ENCODE results near the gene SH3BP2. TPM values are rescaled to one million over a fixed set of nuclear protein-coding genes. Genes with fewer than 3 reads are reported as not detected.

SH3BP2 gene
- polyA plus RNA-seq, 4 donors: 30.8 to 37.9 (median 34.7) TPM

DNA sequence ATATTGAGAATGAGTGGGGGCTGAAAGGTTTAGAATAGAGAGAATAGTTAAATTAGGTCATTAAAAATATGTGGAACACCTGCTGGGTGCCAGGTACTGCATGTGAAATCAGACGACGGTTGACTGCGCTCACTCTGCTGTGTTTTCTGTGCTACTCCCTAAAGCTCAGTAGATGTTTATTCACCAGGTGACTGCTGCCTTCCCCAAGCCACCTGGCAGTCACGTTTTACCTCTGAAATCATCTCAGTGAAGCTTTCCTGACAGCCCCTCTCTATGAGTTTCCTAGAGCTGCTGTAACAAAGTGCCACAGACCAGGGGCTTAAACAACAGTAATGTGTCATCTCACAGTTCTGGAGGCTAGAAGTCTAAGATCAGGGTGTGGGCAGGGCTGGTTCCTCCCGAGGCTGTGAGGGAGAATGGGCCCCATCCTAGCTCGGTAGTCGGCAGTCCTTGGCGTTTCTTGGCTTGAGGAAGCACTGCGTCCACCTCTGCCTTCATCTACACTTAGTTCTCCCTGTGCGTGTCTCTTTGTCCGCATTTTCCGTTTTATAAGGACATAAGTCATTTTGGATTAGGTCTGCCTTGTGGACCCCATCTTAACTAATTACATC, 76.1 kb downstream of the SH3BP2 start:
- no peak for DNase-seq (ENCODE audit: low read depth in 4 of 4, low spot score in 3 of 4)

- DNase-seq (ENCODE audit: low read depth in 4 of 4, low spot score in 3 of 4): no peak
Measured at GRCh38 chr4:2869659-2870058, 76.8 kb downstream of the SH3BP2 start.

GRCh38 chr4:2870082-2870481, 77.2 kb downstream of the SH3BP2 start:
- DNase-seq (ENCODE audit: low read depth in 4 of 4, low spot score in 3 of 4): no peak

- no peak for DNase-seq (ENCODE audit: low read depth in 4 of 4, low spot score in 3 of 4)
Measured at GRCh38 chr4:2871466-2871865, 78.6 kb downstream of the SH3BP2 start.

GRCh38 chr4:2871911-2872310, 79.0 kb downstream of the SH3BP2 start:
- DNase-seq (ENCODE audit: low read depth in 4 of 4, low spot score in 3 of 4): no peak

DNA sequence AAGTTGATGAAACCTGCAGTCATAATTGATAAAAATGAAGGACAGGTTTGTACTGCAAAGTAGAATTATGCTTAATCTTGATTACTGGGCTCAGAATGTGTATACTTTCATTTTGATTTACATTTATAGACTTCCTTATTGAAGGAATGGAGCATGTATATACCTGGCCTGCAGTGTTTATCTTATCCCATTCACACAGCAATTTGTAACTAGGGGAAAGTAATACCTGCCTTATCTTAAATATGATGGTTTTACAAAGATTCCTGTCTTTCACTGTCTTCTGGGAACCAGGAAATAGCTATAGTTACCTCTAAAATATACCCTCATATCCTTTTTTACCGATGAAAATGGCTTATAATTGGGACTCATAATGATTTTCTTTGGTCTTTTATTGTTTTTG, 80.4 kb downstream of the SH3BP2 start:
- DNase-seq (ENCODE audit: low read depth in 4 of 4, low spot score in 3 of 4): no peak

DNA sequence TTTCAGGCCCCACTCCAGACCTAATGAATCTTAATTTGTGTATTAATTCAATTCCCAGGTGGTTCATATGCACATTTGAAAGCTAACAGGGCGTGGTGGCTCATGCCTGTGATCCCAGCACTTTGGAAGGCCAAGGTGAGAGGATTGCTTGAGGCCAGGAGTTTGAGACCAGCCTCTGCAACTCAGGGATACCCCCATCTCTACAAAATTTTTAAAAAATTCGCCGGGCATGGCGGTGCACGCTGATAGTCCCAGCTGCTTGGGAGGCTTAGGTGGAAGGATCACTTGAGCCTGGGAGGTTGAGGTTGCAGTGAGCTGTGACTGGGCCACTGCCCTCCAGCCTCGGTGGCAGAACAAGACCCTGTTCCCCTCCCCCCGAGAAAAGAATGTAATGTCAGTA, 82.0 kb downstream of the SH3BP2 start:
- no peak for DNase-seq (ENCODE audit: low read depth in 4 of 4, low spot score in 3 of 4)

- DNase-seq (ENCODE audit: low read depth in 4 of 4, low spot score in 3 of 4): no peak
Measured at GRCh38 chr4:2875556-2875955, 82.7 kb downstream of the SH3BP2 start.

DNA sequence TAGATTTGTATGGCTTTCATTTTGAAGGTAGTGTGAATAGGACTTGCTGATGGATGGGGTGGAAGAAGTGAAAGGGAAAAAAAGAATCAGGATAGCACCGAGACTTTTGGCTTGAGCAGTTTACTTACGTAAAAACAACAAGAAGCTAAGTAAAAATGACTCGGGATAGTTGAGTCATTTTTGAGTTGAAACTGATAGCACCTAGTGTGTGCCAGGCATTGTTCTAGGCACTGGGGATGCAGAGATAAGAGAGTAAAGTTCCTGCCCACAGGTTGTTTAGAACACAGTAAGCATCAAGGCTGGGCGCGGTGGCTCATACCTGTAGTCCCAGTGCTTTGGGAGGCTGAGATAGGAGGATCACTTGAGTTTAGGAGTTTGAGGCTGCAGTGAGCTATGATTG, 85.5 kb downstream of the SH3BP2 start:
- DNase-seq (ENCODE audit: low read depth in 4 of 4, low spot score in 3 of 4): no peak

DNA sequence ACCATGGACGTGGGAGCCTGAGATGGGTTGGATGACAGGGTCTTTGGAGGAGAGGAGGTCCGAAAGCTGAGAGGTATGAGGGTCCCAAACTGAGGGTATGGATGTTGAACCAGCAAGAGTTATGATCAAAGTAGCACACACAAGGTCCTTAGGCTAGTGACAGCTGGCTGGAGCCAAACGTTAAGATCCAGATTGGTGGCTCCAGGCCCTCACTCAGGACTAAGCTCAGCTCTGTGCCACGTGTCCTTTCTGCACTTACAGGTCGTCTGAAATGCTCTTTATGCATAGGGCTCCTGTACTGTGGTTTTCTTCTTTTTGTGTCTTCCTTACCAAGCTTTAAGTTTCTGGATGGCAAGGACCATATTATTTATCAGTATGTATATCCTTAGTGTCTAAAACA, 86.1 kb downstream of the SH3BP2 start:
- DNase-seq (ENCODE audit: low read depth in 4 of 4, low spot score in 3 of 4): no peak

DNA sequence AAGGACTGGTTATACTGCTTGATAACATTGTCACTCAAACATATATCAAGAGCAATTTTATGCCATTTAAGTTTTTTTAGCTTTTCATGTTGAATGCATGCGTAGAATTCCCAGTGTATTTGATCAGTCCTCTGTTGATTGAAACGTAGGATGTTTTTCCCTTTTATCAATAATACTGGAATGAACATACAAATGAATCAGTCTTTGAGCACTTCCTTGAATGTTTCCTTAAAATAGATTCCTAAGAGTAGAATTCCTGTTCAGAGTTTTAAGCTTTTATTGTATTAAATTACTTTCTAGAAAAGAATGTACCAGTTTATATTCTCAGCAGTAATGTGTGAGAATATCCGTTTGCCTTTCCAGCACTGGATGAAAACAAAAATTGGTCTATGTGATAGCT, 88.5 kb downstream of the SH3BP2 start:
- no peak for DNase-seq (ENCODE audit: low read depth in 4 of 4, low spot score in 3 of 4)

DNA sequence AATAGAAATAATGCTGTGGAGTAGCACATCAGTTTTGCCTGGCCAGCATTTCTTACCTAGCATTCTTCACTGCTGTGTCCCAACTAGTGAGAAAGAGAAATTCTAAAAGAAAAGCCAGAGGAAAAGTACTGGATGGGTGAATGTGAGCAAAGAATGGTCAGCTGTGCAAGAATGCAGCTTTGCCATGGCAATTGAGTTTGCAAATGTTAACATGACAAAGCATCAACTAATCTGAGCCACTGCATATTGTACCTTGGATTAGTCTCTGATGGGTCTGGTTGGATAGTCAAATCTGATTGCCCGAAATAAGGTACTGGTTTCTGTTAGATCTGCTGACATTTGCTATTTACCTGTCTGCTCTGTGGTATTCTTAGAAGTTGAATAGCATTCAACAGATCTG, 89.5 kb downstream of the SH3BP2 start:
- no peak for DNase-seq (ENCODE audit: low read depth in 4 of 4, low spot score in 3 of 4)

- no peak for DNase-seq (ENCODE audit: low read depth in 4 of 4, low spot score in 3 of 4)
Measured at GRCh38 chr4:2886161-2886560, 93.3 kb downstream of the SH3BP2 start.

DNA sequence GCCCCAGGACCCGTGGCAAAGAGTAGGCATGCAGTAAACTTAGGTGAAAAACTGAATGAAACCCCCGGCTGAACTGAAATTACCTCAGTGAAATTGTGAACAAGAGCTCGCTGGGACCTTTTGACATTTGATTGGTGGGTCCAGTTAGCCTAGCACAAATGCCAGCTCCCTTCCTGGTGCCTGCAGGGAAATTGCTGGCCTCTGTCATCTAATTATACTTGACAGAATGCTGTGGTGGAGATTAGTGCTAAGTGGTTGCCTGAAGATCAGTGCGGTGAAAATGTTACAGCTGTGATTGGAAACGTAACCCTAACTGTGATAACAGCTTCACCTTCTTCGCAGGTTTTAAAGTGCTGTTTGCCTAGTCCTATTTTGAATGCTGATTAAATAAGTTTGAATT, 93.7 kb downstream of the SH3BP2 start:
- no peak for DNase-seq (ENCODE audit: low read depth in 4 of 4, low spot score in 3 of 4)

- DNase-seq (ENCODE audit: low read depth in 4 of 4, low spot score in 3 of 4): no peak
Measured at GRCh38 chr4:2887343-2887742, 94.5 kb downstream of the SH3BP2 start.

DNA sequence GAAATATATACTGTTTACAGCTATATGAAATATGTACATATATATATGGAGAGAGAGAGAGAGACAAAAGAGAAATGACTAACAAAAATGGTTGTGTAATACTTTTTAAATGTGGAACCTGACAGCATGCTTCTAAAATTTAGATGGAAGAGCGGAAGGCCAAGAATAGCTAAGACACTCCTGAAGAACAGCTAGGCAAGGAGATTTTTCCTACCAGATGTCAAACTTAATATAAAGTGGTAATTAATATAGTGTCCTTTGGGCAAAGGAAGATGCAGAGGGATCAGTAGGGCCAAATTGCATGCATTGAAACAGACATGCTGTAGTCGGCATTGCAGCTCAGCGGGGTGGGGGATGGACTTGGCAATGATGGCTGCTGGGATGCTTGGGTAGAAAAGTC, 96.0 kb downstream of the SH3BP2 start:
- DNase-seq (ENCODE audit: low read depth in 4 of 4, low spot score in 3 of 4): no peak

Other genes starting within 250 kb of the SH3BP2 start
- 10 to 100 TPM; 15.2 to 22.8 (median 17.8) TPM for gene TNIP2, start 36.7 kb upstream of the SH3BP2 start, polyA plus RNA-seq (ENCODE audit: insufficient read length in 4 of 4)
- 100 to 1,000 TPM; 245 to 259 (median 251) TPM for gene ADD1, start 50.8 kb downstream of the SH3BP2 start, polyA plus RNA-seq (ENCODE audit: insufficient read length in 4 of 4)
- gene NOP14, start 170.3 kb downstream of the SH3BP2 start, polyA plus RNA-seq (ENCODE audit: insufficient read length in 4 of 4): 10 to 100 TPM; 29.1 to 30.8 (median 29.6) TPM
- gene GRK4, start 170.5 kb downstream of the SH3BP2 start, polyA plus RNA-seq (ENCODE audit: insufficient read length in 4 of 4): 1 to 10 TPM; 7.4 to 8.5 (median 7.6) TPM

Measured in right renal pelvis (tissue), 4 donors.